Stomach (tissue), 19 donors: ENCODE data around the gene YIPF1. TPM values are rescaled to one million over a fixed set of nuclear protein-coding genes. Genes with fewer than 3 reads are reported as not detected.

Source experiments
- DNase-seq, 2 donors: peaks; one replicate each; pipeline versions ENCODE4 v3.0.0 to v3.0.0-alpha.2; 2013 to 2019
- H3K27ac ChIP-seq, 5 donors: fragments of 200-600 bp in 4 of 5; sonication (generic) in 4 of 5; one replicate each; pipeline ENCODE4 v1.5.1; 2013 to 2019; ENCODE audit warnings: mild to moderate bottlenecking in 1 of 5, moderate library complexity in 1 of 5
- H3K27me3 ChIP-seq, 3 donors: fragments of 200-600 bp; sonication (generic); one replicate each; pipeline ENCODE4 v1.5.1; 2017 to 2019; ENCODE audit warnings: mixed run types in 1 of 3
- H3K36me3 ChIP-seq, 4 donors: fragments of 200-600 bp; sonication (generic); 1 replicate in 3 of 4; 2 replicates in 1 of 4; pipeline ENCODE4 v1.5.1; 2016 to 2019
- H3K4me1 ChIP-seq, 4 donors: fragments of 200-600 bp; sonication (generic); one replicate each; pipeline ENCODE4 v1.5.1; 2016 to 2019
- H3K4me3 ChIP-seq, 4 donors: fragments of 200-600 bp; sonication (generic) in 3 of 4; one replicate each; pipeline ENCODE4 v1.5.1; 2016 to 2019; ENCODE audit warnings: mild to moderate bottlenecking in 1 of 4
- H3K9me3 ChIP-seq, 4 donors: fragments of 200-600 bp; sonication (generic); one replicate each; pipeline ENCODE4 v1.5.1; 2016 to 2019
- EP300 ChIP-seq: sonication (generic); formaldehyde crosslinking; IDR thresholded peaks from one replicate; pipeline ENCODE4 v1.6.1; 2017; ENCODE audit warnings: antibody characterized with exemption
- POLR2A ChIP-seq, 4 donors: fragments of 450-650 bp; IDR thresholded peaks; one replicate each; pipeline ENCODE4 v1.6.1; 2016; ENCODE audit warnings: antibody characterized with exemption in 4 of 4, control low read depth in 2 of 4, mild to moderate bottlenecking in 1 of 4, moderate library complexity in 1 of 4
- POLR2AphosphoS5 ChIP-seq, 3 donors: sonication (generic); formaldehyde crosslinking; IDR thresholded peaks; one replicate each; pipeline ENCODE4 v1.6.1; 2016; ENCODE audit warnings: antibody characterized with exemption in 3 of 3
- WGBS, 5 donors: extraction: QIAGEN DNeasy Blood & Tissue Kit in 3 of 5; methylation state at CpG; one replicate each; pipeline versions ENCODE4 v1.1.5 to v1.1.7; 2013 to 2018; 5-methylcytosine and 5-hydroxymethylcytosine counted together
- intact Hi-C: fragments of 100-400 bp; cut with DNase I; formaldehyde crosslinking; loops from one replicate; pipeline ENCODE4 v1.15.1; 2023; ENCODE audit warnings: low total_unique reads
- long read RNA-seq, 10 donors: transcript quantifications; one replicate each; lab custom pipeline, GENCODE V29; 2026
- polyA plus RNA-seq, 3 donors: library from polyadenylated mRNA; stranded (reverse); fragments of 200-250 nt; gene quantifications; one replicate each; pipeline ENCODE4 v1.2.3, GENCODE V29; 2013
- total RNA-seq, 5 donors: library from RNA; depleted of rRNA; stranded (reverse); fragments of >200 nt; gene quantifications; one replicate each; pipeline versions ENCODE4 v1.1.0 to v1.2.3, GENCODE V29; 2014 to 2016
- TF ChIP-seq, protein P1 (sequence below), 7 experiments: fragments of 450-650 bp in 4 of 7; fragments of 200-600 bp in 3 of 7; sonication (generic) in 3 of 7; IDR thresholded peaks; one replicate each; pipeline ENCODE4 v1.5.1; 2016 to 2019; ENCODE audit warnings: antibody characterized with exemption in 7 of 7, control low read depth in 2 of 7, mild to moderate bottlenecking in 1 of 7
- donor health status: healthy with polysubstance abuse.
- donor health status: Bipolar disorder and iron deficiency.
- donor health status: healthy.

Gene YIPF1
- total RNA-seq (10 to 100 TPM in 4 of 5 donors, 1 to 10 TPM in 1; 7.6 to 44.3 (median 14.1) TPM), polyA plus RNA-seq (10 to 100 TPM; 23.3 to 29.9 (median 26.1) TPM)
- long read RNA-seq, donor 1, partial matches to known transcripts, result 0 of 3 reads
- long read RNA-seq, donor 1, other reads (novel, unspliced or antisense), result 0 of 3 reads
- long read RNA-seq, donor 2, result 0 reads
- long read RNA-seq, donor 3, partial matches to known transcripts, result 0 of 2 reads
- long read RNA-seq, donor 3, other reads (novel, unspliced or antisense), result 0 of 2 reads
- long read RNA-seq, donor 4, result 0 reads
- long read RNA-seq, donor 5, result 0 reads
- long read RNA-seq, donor 6, result 0 reads
- long read RNA-seq, donor 7, partial matches to known transcripts, result 0 of 2 reads
- long read RNA-seq, donor 7, other reads (novel, unspliced or antisense), result 0 of 2 reads
- long read RNA-seq, donor 8, partial matches to known transcripts, result 8 of 13 reads
- long read RNA-seq, donor 8, other reads (novel, unspliced or antisense), result 0 of 13 reads
- long read RNA-seq, donor 9, partial matches to known transcripts, result 0 of 4 reads
- long read RNA-seq, donor 9, other reads (novel, unspliced or antisense), result 0 of 4 reads
- long read RNA-seq, donor 10, partial matches to known transcripts, result 0 of 3 reads
- long read RNA-seq, donor 10, other reads (novel, unspliced or antisense), result 0 of 3 reads

DNA sequence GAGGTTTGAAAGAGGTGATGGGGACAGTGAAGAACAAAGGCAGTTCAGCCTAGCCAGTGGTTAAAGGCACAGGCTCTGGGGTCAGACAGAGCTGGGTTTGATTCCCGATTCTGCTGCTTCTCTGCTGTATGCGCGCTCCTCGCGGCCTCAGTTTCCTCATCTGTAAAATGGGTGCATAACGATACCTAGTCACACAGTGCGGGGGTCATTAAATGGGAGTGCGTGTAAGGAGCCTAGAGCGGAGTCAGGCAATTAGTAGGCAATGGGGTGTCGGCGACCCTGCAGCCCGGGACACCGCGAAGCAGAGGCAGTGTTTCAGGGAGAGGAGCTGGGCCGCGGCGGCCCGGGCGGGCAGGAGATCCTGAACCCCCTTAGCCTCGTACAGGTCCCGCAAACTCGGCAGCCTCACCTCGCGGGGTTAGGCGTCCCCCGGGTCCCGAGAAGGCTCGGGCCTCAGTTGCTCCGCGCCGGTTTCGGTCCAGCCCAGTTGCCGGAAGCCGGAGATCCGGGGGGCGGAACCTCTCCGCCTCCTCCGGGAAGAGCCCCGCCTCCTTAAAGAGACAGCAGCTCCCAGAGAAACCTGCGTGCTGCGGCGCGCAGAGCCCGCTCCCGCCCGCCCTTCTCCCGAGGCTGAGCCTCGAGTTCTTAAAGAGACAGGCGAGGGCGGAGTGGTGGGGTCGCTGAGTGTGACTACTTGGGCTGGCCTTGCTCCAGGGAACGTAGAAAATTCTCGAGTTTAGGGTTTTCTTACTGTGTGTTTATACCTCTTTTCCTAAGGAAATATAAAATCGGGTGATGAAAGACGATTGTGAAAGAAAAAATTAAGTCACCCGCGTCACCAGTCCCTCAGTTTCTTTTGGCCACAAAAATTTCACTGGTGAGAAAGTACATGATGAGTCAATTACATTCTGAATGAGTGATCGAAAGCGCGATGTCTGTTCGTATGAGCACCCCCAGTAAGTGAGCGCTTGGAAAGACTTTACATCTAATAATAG, at the start of gene YIPF1:
TSS of gene YIPF1 (minus strand) at position 494 of the 995 bp plus-strand sequence. CDS start 860 bp downstream, outside the sequence.
- whole genome bisulfite sequencing, 5 donors, result 1 to 4% (median 3%) methylated on average over 26 to 62 of the region's 62 CpGs
- intact Hi-C loops, result loop anchor here (5.0 kb wide), 1 partner anchor 58 kb away; the partner anchor contains the start of genes IFT25 and LRRC42
- TF ChIP-seq POLR2A (IDR thresholded peaks at IDR 0.05), result no peak
- peak; percentile 17 for TF ChIP-seq EP300
- TF ChIP-seq POLR2AphosphoS5 (IDR thresholded peaks at IDR 0.05), result peak; percentile 47 to 83 (median 73)
- TF ChIP-seq, protein P1, sequence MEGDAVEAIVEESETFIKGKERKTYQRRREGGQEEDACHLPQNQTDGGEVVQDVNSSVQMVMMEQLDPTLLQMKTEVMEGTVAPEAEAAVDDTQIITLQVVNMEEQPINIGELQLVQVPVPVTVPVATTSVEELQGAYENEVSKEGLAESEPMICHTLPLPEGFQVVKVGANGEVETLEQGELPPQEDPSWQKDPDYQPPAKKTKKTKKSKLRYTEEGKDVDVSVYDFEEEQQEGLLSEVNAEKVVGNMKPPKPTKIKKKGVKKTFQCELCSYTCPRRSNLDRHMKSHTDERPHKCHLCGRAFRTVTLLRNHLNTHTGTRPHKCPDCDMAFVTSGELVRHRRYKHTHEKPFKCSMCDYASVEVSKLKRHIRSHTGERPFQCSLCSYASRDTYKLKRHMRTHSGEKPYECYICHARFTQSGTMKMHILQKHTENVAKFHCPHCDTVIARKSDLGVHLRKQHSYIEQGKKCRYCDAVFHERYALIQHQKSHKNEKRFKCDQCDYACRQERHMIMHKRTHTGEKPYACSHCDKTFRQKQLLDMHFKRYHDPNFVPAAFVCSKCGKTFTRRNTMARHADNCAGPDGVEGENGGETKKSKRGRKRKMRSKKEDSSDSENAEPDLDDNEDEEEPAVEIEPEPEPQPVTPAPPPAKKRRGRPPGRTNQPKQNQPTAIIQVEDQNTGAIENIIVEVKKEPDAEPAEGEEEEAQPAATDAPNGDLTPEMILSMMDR (IDR thresholded peaks at IDR 0.05), result no peak

DNA sequence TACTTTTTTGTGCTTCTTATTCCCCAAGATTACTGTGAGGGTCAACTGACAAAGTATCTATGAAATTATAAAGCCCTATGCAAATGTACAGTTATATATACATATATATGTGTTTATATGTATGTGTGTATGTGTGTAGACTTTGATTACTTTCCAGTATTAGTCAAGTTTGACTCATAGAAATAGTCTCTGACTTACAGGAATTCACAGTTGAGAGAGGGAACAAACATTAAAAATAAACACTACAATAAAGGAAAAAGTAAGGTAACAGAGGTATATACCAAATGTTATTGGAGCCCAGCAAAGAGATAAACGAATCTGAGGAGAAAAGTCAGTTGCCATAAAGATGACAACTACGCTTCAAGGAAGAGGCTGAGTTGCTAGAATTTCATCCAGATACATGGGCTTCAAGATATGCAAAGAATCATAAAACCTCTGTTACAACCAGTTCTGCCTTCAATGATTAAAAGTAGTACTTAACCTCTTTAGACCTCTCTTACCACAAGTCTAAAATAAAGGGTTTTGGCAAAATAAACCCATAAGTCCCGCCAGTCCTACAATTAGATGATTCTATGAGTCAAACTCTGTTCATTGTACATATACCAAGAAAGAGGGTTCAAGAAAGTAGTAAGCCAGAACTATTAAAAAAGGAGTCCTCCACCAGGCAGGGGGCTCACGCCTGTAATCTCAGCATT, 48.7 kb upstream of the YIPF1 start:
- Histone ChIP-seq H3K4me3 (no peak overlapping the region), H3K4me1 (peaks cover 0 to 56% (median 14%) of the 10 kb centered on the region in 4 donors), H3K27ac (no peak overlapping the region), H3K36me3 (peaks cover 0 to 25% (median 9%) of the 10 kb centered on the region in 4 donors), H3K27me3 (no peaks in the 10 kb centered on the region), H3K9me3 (peaks cover 0 to 12% (median 0%) of the 10 kb centered on the region in 4 donors)
- no peak for DNase-seq
- TF ChIP-seq POLR2AphosphoS5 (IDR thresholded peaks at IDR 0.05) (no peak), EP300 (no peak), POLR2A (IDR thresholded peaks at IDR 0.05) (no peak)
- TF ChIP-seq, protein P1 (IDR thresholded peaks at IDR 0.05), result no peak
- 80 to 87% (median 83%) methylated on average over 4 of the region's 4 CpGs for WGBS, 5 donors
- intact Hi-C loops, result no loop called here

More for the DNA sequence above, at the start of gene YIPF1:
- peaks cover 6 to 32% (median 32%) of the 10 kb centered on the region in 4 donors for H3K36me3 ChIP-seq
- no peaks in the 10 kb centered on the region for H3K9me3 ChIP-seq
- DNase-seq, result peak; percentile 92 to 97
- peak within 1 kb of the TSS; percentile 78 to 89 (median 87) for H3K27ac ChIP-seq
- H3K4me3 ChIP-seq, result peak within 1 kb of the TSS; percentile 68 to 96 (median 84)
- peaks cover 10 to 36% (median 18%) of the 10 kb centered on the region in 4 donors for H3K4me1 ChIP-seq
- no peaks in the 10 kb centered on the region for H3K27me3 ChIP-seq

DNA sequence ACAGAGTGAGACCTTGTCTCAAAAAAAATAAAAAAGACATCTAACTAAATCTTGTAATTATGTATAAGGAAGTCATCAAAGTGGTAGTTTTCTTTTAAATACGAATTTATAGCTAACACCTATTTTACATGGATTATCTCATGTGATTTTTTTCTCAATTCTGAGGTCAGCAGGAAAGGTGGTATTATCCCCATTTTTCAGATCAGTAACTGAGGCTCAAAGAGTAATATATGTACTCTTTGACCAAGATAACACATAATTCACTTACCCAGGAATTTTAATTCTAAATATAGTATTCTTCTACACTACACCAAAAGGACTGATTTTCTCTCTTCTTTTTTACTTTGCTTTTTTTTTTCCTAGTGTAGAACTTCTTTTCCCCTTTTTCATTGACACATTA, 46.8 kb upstream of the YIPF1 start:
- Histone ChIP-seq H3K36me3 (peaks cover 0 to 28% (median 9%) of the 10 kb centered on the region in 4 donors), H3K4me1 (peaks cover 0 to 39% (median 2%) of the 10 kb centered on the region in 4 donors), H3K27ac (no peak overlapping the region), H3K27me3 (no peaks in the 10 kb centered on the region), H3K4me3 (no peak overlapping the region), H3K9me3 (peaks cover 0 to 12% (median 0%) of the 10 kb centered on the region in 4 donors)
- intact Hi-C loops, result no loop called here
- WGBS, 5 donors, result 93 to 97% (median 93%) methylated on average over 1 of the region's 1 CpG
- TF ChIP-seq EP300 (no peak), POLR2A (IDR thresholded peaks at IDR 0.05) (no peak), POLR2AphosphoS5 (IDR thresholded peaks at IDR 0.05) (no peak)
- TF ChIP-seq, protein P1 (IDR thresholded peaks at IDR 0.05), result no peak
- DNase-seq, result no peak
